Brain microvascular endothelial cell (primary cell): ENCODE measurements around the gene TCEANC2.

Experiments
- DNase-seq: peaks from one replicate; pipeline ENCODE4 v3.0.0-alpha.2; 2020
- H3K27ac ChIP-seq: fragments of 250-450 bp; sonication (Bioruptor Pico); 2 replicates; pipeline ENCODE4 v1.5.1; 2020; ENCODE audit warnings: mild to moderate bottlenecking, moderate library complexity
- H3K27me3 ChIP-seq: fragments of 250-450 bp; sonication (Bioruptor Pico); replicated peaks from 2 replicates; pipeline ENCODE4 v1.5.1; 2020; ENCODE audit warnings: mild to moderate bottlenecking
- H3K36me3 ChIP-seq: fragments of 250-450 bp; sonication (Bioruptor Pico); replicated peaks from 2 replicates; pipeline ENCODE4 v1.5.1; 2020; ENCODE audit warnings: mild to moderate bottlenecking
- H3K4me3 ChIP-seq: 2 replicates; pipeline ENCODE4 v1.5.1; 2011; ENCODE audit warnings: low read depth, mild to moderate bottlenecking, control low read depth, low read length, moderate library complexity
- in situ Hi-C: cut with HindIII; loops from 2 replicates; pipeline ENCODE4 v1.10.0; 2017; ENCODE audit warnings: low sequenced_read_pairs, low pct_ligation_motif_present
- TF ChIP-seq, protein P1 (sequence below): IDR thresholded peaks from 2 replicates; pipeline ENCODE4 v1.5.1; 2011; ENCODE audit warnings: low read depth, mild to moderate bottlenecking, moderate library complexity, low read length, control low read depth, inconsistent platforms; ENCODE audit errors: missing control alignments

TCEANC2 gene

DNA sequence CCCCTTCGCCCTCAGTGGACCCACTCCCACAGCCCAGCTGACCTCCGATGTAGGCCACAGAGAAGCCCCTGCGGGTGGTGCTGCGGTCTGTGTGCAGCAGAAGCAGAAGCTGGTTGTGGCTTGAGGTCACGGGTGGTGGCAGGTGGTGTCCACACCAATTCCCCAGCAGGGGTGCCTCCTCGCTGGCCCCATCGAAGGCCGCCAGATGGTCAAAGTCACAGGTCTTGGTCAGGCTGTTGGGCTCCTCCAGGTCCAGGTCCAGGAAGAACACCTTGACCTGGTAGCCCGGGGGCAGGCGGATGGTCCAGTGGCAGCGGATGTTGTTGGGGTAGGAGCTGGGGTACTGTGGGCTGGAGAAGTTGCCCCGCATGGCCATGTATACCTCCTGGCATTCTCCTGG is 86.3 kb downstream of the TCEANC2 start:
- TF ChIP-seq, protein P1, sequence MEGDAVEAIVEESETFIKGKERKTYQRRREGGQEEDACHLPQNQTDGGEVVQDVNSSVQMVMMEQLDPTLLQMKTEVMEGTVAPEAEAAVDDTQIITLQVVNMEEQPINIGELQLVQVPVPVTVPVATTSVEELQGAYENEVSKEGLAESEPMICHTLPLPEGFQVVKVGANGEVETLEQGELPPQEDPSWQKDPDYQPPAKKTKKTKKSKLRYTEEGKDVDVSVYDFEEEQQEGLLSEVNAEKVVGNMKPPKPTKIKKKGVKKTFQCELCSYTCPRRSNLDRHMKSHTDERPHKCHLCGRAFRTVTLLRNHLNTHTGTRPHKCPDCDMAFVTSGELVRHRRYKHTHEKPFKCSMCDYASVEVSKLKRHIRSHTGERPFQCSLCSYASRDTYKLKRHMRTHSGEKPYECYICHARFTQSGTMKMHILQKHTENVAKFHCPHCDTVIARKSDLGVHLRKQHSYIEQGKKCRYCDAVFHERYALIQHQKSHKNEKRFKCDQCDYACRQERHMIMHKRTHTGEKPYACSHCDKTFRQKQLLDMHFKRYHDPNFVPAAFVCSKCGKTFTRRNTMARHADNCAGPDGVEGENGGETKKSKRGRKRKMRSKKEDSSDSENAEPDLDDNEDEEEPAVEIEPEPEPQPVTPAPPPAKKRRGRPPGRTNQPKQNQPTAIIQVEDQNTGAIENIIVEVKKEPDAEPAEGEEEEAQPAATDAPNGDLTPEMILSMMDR, result no peak
- Histone ChIP-seq H3K27ac (no peak overlapping the region), H3K27me3 (no peaks in the 10 kb centered on the region), H3K36me3 (no peaks in the 10 kb centered on the region), H3K4me3 (no peak overlapping the region)
- in situ Hi-C loops, result no loop called here
- no peak for DNase-seq

DNA sequence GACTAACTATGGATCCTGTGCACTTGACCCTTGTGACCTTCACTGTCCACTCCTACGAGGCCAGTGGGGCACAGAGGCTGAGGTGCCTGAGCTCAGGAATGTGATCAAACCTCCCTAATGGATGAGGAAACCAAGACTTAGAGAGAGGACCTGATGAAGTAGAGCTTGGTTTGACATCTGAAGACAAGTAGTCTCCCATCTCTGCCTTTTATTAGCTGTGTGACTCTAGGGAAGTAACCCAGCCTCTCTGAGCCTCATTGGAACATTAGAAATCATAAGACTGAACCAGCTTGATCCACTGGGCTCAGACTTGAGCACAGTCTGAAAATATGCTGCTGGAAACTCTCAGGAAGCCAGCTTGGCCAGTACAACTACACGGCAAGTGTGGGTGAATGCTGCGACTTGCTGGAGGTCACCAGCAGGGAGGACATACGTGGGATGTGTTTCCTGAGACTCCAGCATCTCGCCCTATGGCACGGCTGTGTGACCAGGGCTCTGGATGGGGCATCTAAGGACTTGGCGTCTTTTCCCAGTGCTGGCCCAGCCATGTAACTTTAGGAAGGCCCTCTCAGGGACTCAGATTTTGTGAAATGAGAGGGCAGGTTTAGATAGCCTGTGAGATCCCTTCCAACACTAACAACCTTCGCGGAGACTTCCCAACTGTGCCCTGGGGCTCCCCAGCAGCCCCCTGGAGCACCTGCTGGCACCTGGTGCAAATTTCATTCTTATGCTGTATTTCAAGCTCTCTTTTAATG is 88.9 kb downstream of the TCEANC2 start:
- Histone ChIP-seq H3K27me3 (no peaks in the 10 kb centered on the region), H3K36me3 (no peaks in the 10 kb centered on the region), H3K4me3 (no peak overlapping the region), H3K27ac (no peak overlapping the region)
- TF ChIP-seq, protein P1, result no peak
- DNase-seq, result no peak
- in situ Hi-C loops, result no loop called here

DNA sequence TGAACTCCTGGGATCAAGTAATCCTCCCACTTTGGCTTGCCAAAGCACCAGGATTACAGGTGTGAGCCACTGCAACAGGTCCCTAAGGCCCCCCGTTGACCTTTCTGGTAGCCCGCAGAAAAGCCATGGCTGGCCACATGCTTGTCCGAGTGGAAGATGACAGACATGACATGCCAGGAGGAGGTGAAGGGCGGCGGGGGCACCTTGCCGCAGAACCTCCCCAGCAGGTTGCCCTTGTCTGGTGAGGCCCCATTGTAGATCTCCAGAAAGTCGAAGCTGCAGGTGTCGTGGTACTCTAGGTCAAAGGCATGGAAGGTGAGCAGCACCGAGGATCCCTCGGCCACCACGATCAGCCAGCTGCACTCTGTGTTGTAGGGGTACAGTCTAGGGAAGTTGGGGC is 91.0 kb downstream of the TCEANC2 start:
- H3K27ac ChIP-seq, result no peak overlapping the region
- in situ Hi-C loops, result no loop called here
- H3K4me3 ChIP-seq, result no peak overlapping the region
- TF ChIP-seq, protein P1, result no peak
- no peaks in the 10 kb centered on the region for H3K27me3 ChIP-seq
- H3K36me3 ChIP-seq, result no peaks in the 10 kb centered on the region
- DNase-seq, result no peak

DNA sequence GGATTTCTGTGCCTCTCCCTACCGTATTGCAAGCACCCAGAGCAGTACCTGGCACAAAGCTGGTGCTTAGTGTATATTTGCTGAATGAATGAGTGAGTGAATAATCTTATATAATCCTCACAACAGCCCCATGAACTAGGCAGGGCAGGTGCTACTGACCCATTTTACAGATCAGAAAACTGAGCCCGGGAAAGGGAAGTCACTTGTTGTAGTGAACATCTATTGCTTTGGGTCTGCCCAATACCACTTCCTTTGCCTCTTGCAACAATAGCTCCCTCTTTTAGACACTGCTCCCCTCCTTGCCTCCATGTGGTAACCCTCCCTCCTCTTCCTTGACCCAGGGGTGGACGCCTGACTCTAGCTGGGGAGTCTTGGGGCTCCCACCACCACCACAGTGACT is 96.3 kb downstream of the TCEANC2 start:
- no peaks in the 10 kb centered on the region for H3K36me3 ChIP-seq
- no peak overlapping the region for H3K4me3 ChIP-seq
- TF ChIP-seq, protein P1, result no peak
- H3K27me3 ChIP-seq, result no peaks in the 10 kb centered on the region
- DNase-seq, result no peak
- in situ Hi-C loops, result no loop called here
- no peak overlapping the region for H3K27ac ChIP-seq

DNA sequence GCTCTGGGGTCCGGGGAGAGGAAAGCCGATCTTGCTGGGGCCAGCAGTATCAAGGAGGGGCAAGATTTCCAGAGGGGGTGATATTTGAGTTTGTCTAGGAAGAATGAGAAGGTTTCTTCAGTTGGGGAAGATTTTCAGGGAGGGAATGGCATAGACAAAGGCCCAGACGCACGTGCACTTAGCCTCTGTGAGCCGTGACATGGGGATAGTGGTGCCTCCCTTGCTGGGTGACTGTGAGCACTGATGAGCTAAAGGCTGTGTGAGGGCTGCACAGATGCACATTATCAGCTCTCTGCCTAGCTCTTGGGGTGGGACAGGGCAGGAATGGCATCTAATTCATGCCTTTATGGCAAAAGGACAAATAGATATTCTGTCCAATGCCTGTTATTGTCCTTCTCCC is 97.6 kb downstream of the TCEANC2 start:
- no peaks in the 10 kb centered on the region for H3K36me3 ChIP-seq
- TF ChIP-seq, protein P1, result no peak
- no peaks in the 10 kb centered on the region for H3K27me3 ChIP-seq
- in situ Hi-C loops, result no loop called here
- no peak overlapping the region for H3K27ac ChIP-seq
- H3K4me3 ChIP-seq, result no peak overlapping the region
- no peak for DNase-seq

DNA sequence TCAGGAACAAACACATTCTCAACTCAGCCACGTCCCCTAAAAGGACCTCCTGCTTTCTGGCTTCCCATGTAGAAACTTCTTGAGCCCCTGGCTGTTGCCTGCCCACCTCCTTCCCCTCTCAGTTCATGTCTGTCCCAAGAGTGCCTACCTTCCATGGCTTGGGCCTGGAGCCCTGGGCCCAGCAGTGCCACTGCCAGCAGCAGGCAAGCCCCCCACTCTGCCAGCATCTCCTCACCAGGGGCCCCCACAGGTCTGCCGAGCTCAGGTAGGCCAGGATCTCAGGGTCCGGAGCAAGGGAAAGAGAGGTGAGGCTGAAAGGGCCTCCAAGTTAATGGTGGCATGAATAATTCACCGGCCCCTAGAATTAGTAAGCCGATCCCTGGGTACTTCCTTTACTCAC is 99.3 kb downstream of the TCEANC2 start, which contains the start of gene CDCP2:
TSS of gene CDCP2 (minus strand) at position 305 of the 400 bp plus-strand sequence. CDS start at position 227, 78 bp downstream.
- TF ChIP-seq, protein P1, result no peak
- in situ Hi-C loops, result no loop called here
- no peak for DNase-seq
- no peaks in the 10 kb centered on the region for H3K36me3 ChIP-seq
- no peaks in the 10 kb centered on the region for H3K27me3 ChIP-seq
- no peak within 1 kb of the TSS for H3K4me3 ChIP-seq
- H3K27ac ChIP-seq, result no peak within 1 kb of the TSS
